Measurements from ENCODE around the gene GPR173.

Gene GPR173

GRCh38 chrX:53048169-53049126 is at the start of gene GPR173:
TSS of gene GPR173 (plus strand) at chrX:53048789. CDS start at chrX:53076622, 27,833 bp downstream.
- DNase-seq = no peak

GRCh38 chrX:53000447-53001135 is 48.0 kb upstream of the GPR173 start:
- DNase-seq = no peak

GRCh38 chrX:53001958-53002357 is 46.6 kb upstream of the GPR173 start:
- no peak for DNase-seq

- DNase-seq = no peak
These were observed 45.5 kb upstream of the GPR173 start for GRCh38 chrX:53003111-53003510.

- no peak for DNase-seq
These were observed 44.6 kb upstream of the GPR173 start for GRCh38 chrX:53004038-53004437.

- DNase-seq = no peak
These were observed 43.8 kb upstream of the GPR173 start for GRCh38 chrX:53004811-53005210.

GRCh38 chrX:53005327-53005726 is 43.3 kb upstream of the GPR173 start:
- DNase-seq = no peak

GRCh38 chrX:53009032-53009431 is 39.6 kb upstream of the GPR173 start:
- no peak for DNase-seq

GRCh38 chrX:53013291-53013690 is 35.3 kb upstream of the GPR173 start:
- no peak for DNase-seq

GRCh38 chrX:53018627-53019026 is 30.0 kb upstream of the GPR173 start:
- no peak for DNase-seq

- no peak for DNase-seq
These were observed 26.2 kb upstream of the GPR173 start for GRCh38 chrX:53022381-53022780.

GRCh38 chrX:53028678-53029077 is 19.9 kb upstream of the GPR173 start:
- DNase-seq = no peak

- no peak for DNase-seq
These were observed 17.2 kb upstream of the GPR173 start for GRCh38 chrX:53031380-53031779.

GRCh38 chrX:53036149-53036548 is 12.4 kb upstream of the GPR173 start:
- no peak for DNase-seq

- no peak for DNase-seq
These were observed 9.4 kb upstream of the GPR173 start for GRCh38 chrX:53039236-53039635.

- no peak for DNase-seq
These were observed 3.6 kb upstream of the GPR173 start for GRCh38 chrX:53044995-53045394.

- DNase-seq = no peak
These were observed 1.4 kb upstream of the GPR173 start for GRCh38 chrX:53047228-53047627.

- DNase-seq = no peak
These were observed 533 bp downstream of the GPR173 start for GRCh38 chrX:53049127-53049517.

- no peak for DNase-seq
These were observed 2.3 kb downstream of the GPR173 start for GRCh38 chrX:53050841-53051240.

GRCh38 chrX:53055244-53055849 is 6.8 kb downstream of the GPR173 start:
- DNase-seq = no peak

GRCh38 chrX:53056292-53056691 is 7.7 kb downstream of the GPR173 start:
- DNase-seq = no peak

GRCh38 chrX:53065104-53065503 is 16.5 kb downstream of the GPR173 start:
- no peak for DNase-seq

- no peak for DNase-seq
These were observed 22.5 kb downstream of the GPR173 start for GRCh38 chrX:53071064-53071463.
